GM19467 (cell line): ENCODE data around the gene CIB2.

Experiments
- ATAC-seq: cut with Tn5 transposase; IDR thresholded peaks from one replicate; pipeline ENCODE4 v1.9.1; 2021; ENCODE audit warnings: mild to moderate bottlenecking, moderate library complexity; ENCODE audit not compliant: unreplicated experiment

CIB2 gene

DNA sequence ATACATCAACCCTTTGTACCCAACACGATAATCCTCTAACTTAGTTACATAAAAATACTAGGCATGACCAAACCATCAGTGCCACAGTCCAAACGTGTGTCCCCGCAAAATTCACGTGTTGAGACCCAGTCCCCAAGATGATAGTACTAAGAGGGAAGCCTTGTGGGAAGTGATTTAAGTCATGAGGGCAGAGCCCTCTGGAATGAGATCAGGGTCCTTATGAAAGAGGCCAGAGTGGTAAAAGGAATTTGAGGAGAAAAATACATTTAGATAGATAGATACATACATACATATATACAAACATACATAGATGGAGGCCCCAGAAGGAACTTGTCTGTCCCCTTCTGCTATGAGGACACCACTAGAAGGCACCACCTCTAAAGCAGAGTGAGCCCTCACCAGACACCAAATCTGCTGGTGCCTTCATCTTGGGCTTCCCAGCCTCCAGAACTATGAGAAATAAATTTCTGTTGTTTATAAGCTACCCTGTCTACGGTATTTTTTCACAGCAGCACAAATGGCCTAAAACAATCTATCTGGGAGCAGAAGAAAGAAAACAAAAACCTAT is 61.7 kb downstream of the CIB2 start:
- no peak for ATAC-seq

DNA sequence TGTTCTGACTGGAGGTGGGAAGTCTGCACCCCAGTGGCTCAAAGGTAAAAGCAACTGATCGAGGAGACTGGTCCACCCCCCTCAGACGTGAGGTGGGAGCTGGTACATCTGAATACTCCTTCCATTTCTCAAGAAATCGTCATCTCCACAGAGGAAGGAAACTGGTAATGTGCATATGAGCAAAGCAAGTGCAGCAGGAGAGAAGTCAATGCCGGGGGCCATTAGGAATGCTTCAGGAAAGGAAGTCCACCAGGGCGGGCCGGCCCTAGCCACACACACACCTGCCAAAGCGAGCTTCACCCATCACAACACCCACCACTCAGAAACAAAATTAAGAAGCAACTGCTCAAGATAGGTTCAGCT is 62.2 kb downstream of the CIB2 start:
- ATAC-seq: no peak

DNA sequence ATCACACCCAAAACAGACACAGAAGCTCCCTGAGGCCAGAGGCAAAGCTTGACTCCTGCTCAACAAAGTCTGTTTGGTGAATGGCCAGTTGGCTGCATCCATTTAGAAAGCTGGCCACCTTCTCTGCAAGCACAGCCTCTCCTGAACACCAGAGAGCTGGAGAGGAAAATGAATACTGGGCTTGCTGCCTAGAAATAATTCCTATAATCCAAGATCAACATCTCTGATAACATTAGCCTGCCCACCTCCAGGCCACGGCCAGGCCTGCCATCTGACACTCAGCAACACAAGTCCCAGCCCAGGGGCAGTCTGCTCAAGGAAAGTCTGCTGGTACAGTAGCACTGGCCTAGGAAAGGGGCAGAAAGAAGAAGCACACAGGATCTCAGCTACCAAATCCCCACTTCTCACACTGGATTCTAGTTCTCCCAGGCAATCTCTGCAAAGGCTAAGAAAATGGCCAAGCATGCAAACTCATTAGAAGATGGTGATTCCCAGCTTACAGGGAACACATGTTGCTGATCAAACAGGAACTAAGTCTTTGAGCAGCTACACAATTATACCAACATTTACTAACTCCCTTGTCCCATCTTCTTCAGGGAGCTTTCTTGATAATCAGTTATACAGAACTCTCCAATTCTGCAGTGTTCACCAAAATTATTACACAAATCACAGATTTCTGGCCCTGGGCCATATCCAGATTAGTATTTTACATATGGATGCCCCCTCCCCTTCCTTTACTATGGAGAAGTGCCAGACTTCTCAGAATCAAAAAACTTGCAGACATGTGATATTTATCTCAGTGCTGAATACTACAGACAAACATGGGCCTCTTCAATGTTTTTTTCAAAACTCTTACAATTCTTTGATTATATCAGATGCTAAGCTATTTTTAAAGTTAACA is 63.7 kb downstream of the CIB2 start:
- ATAC-seq: no peak

DNA sequence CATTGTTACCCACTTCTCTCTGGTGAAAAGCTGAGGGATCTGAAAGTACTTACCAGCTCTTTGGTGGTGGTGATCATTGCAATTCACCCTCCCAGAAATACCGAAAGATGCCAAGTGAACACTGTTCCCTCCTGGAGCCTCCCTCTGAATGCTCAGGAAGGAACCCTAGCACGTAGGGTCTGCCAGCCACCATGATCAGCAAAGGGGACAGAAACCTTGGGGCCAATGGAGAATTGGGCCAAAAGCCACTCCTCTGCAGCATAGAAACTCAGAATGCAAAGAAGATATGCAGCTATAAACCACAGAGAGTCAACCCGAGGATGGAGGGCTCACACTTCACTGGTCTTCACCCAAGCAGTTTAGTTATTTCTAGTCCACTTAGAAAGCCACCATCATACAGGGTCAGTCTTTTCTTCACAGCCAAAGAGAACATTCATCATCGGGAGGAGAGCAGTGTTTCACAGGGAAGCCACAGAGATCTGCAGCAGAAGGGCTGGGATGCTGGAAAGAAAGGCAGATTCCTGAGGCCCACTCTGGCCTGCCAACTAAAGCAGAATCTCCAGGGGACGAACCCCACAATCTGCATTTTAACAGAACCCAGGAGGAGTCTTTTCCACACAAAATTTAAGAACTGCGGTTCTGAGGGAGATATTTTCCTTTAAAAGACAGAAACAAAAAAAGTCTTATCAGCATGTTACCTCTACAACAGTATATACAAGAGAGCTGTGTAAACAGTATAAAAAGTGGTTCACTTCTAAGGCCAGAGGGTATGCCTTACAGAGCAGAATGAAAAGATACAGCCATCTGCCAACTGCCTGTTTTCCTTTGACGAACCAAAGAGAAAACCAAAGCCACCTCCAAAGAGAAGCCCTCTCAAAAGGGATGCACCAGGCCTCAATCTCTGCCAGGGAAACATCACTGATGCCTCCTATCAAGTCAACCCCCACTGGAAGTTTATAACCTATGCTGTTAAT is 65.0 kb downstream of the CIB2 start:
- ATAC-seq: peak; percentile 39

- no peak for ATAC-seq
These were observed 65.9 kb downstream of the CIB2 start for GRCh38 chr15:78065284-78065872.

DNA sequence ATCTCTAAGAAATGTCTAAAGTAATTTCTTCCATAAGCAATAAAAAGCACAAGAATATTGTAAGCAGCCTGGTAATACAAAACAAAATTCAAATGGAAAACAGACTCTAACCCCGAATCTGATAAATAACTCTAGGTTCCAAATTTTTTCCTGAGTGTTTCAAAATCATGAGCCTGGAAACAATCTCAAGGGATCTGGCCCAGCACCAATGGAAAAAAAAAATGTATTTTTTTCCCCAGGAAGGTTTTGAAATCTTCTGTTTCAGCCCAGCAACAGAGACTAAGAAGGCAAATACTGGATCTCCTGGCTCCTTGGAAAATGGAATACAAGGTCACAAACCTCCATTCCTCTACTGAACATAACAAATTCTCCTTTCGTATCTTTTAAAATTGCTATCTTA is 66.7 kb downstream of the CIB2 start:
- ATAC-seq: no peak

DNA sequence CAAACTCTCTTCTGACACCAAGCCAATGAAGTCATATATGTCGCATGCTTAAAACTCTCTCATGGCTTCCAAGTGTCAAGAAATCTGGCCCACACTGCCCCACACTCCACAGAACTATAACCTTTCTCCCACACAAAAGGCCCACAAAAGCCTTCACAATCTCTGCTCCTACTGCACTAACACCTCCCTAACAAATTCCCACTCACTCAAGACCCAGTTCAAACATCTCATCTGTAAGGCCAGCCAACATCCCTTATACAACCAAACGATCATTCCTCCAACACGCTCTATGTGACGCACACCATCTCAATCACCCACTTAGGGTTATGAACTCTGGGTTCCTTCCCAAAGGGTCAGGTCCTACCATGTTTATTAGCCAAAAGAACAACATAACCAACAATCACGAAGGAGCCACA is 67.3 kb downstream of the CIB2 start:
- no peak for ATAC-seq

DNA sequence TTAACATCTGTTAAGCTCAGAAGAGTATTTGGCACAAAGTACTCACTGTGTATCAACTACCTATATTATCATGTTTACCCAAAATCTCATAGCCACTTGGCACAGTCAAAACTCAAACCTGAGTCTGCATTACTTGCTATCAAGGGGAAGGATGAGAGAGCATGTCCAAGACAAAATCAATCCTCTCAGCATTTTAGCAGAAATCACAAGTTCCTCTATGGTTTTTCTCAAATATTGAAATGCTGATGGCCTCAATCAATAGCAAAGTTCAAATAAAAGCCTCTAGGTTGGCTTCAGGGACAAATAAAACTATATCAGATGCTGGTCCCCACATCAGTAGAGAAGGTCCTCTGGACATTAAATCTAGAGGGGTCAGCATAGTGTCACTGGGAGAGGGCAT is 68.0 kb downstream of the CIB2 start:
- no peak for ATAC-seq

DNA sequence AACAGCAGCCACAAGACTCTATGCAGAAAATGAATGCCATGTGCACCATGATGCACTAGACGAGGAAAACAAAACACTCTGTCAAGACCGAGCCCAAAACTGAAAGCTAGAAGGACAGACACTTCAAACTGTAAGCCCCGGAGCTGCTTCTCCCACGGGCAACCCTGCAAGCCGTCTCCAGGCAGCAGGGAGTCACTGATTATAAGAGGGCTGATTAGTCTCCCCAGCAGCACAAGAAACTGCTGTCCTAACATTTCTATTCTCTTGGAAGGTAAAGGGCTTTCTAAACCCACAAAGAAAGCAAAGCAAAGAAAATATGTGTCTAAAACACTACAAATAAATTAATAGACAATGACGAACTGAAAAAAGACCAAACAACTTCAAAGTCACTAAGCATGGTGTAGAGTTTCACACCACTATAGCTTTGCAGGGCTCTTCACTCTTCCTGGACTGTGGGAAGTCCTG is 69.2 kb downstream of the CIB2 start:
- ATAC-seq: no peak

DNA sequence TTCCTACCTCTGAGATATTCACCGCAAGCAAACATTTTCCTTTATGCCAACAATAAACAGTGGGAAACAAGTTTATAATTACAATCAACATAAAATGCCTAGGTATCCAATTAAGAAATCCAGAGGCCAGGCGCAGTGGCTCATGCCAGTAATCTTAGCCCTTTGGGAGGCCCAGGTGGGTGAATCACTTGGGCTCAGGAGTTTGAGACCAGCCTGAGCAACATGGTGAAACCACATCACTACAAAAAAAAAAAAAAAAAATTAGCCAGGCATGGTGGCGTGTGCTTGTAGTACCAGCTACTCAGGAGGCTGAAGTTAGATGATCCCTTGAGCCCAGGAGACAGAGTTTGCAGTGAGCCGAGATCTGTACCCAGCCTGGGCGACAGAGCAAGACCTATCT is 71.0 kb downstream of the CIB2 start:
- no peak for ATAC-seq

- ATAC-seq: no peak
These were observed 72.0 kb downstream of the CIB2 start for GRCh38 chr15:78059110-78059839.

GRCh38 chr15:78058401-78058935 is 72.8 kb downstream of the CIB2 start:
- ATAC-seq: no peak

DNA sequence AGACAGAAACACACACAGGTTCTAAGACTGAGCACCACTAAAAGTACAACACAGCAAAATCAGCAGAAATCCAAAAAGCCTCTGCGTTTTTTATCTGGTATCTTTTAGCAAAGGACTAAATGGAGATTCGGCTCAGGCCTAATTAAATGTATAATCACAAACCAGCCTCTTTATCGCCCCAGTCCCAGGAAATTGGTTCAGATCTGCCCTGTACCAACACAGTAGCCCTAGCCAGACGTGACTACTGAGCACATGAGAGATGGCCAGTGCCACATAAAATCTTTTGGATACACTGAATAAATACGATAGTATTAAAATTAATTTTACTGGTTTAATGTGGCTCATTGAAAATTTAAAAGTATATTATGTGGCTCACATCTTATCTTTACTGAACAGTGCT is 73.4 kb downstream of the CIB2 start:
- ATAC-seq: no peak

DNA sequence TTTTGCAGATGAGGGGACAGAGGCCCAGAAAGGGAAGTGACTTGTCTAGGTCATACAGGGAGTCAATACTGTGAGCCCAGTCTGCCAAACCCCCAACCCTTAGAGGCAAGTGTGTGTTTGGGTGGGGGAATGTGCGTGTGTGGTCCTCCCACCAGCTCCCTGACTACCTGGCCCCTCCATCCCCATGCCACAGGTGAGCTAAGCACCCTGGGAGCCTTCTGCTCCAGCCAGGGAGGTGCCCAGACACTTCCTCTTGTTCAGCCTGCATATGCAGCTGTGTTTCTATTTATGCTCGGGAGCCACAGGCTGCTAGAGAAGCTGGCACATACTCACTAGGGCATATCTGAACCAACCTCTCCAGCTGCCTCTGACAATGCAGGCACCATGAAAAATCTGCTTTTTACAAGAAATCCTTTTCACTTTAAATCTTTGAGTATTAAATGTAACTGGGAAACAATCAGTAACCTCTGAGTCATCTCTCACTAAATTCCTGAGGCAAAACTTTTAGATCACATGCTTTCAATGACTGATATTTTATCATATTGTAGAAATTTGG is 74.5 kb downstream of the CIB2 start:
- no peak for ATAC-seq

DNA sequence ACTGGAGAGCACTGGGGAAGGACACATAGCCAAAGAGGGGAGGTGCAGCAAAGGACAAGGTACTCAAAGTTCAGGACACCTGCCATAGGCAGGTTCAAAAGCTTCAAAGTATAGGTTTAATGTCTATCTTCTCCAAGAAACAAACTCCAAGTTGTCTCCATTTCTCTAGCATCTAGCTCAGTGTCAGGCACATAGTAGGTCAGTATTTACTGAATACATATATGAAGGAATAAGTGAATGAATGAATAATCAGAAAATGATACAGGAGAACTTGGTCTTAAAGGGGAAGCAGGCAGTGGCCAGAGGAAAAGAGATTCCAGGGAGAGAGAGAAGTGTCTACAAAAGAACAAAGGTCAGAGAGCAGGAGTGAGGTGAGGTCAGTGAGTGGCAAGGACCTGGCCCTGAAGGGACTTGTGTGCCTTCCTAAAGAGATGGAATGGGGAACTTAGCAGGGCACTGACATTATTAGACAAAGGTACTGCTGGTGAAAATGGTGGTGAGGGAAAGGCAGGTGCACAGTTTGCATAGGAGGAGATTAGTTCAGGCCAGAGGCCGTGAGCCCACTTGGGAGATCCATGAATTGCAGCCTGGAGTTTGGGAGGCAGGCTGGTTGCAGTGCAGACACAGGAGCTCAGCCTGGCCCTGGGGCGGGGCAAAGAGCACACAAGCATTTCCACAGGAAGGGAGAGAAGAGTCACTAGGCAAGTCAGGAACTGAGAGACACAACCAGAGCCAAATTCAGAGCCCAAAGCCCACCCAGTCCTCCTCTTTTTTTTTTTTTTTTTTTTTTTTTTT is 75.1 kb downstream of the CIB2 start:
- no peak for ATAC-seq

DNA sequence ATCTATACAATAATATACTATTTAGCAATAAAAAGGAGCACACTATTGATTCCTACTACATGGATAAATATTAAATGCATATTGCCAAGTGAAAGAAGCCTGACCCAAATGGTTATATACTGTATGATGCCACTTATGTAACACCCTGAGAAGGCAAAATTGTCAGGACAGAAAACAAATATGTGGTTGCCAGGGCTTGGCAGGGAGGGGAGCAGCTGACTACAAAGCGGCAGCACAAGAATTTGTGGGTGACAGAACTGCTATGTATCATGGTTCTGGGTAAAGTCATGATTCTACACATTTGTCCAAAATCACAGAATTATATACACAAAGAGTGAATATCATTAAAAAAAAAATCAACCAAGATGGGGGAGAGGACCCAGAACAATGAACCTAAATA is 76.3 kb downstream of the CIB2 start:
- ATAC-seq: no peak
